Peyer's patch (tissue), 4 donors: Measurements from ENCODE around the gene ANKRD62. TPM values are rescaled to one million over a fixed set of nuclear protein-coding genes. Genes with fewer than 3 reads are reported as not detected.

ENCODE experiments used
- DNase-seq, 3 donors: peaks; one replicate each; pipeline ENCODE4 v3.0.0-alpha.2; 2017 to 2019
- H3K27ac ChIP-seq, 4 donors: fragments of 200-600 bp; sonication (generic); one replicate each; pipeline ENCODE4 v1.5.1; 2016 to 2019
- H3K27me3 ChIP-seq, 2 donors: fragments of 200-600 bp; sonication (generic); one replicate each; pipeline ENCODE4 v1.5.1; 2019
- H3K36me3 ChIP-seq, 3 donors: fragments of 200-600 bp; sonication (generic); one replicate each; pipeline ENCODE4 v1.5.1; 2016 to 2019
- H3K4me1 ChIP-seq, 4 donors: fragments of 200-600 bp; sonication (generic); one replicate each; pipeline ENCODE4 v1.5.1; 2016 to 2019
- H3K4me3 ChIP-seq, 4 donors: fragments of 200-600 bp; sonication (generic); 1 replicate in 3 of 4; 2 replicates in 1 of 4; pipeline ENCODE4 v1.5.1; 2016 to 2019; ENCODE audit warnings: mild to moderate bottlenecking in 1 of 4
- H3K9me3 ChIP-seq, 4 donors: fragments of 200-600 bp; sonication (generic); one replicate each; pipeline ENCODE4 v1.5.1; 2016 to 2019; ENCODE audit warnings: mild to moderate bottlenecking in 1 of 4
- CTCF ChIP-seq, 6 experiments: fragments of 450-650 bp in 4 of 6; fragments of 200-600 bp in 2 of 6; sonication (generic) in 1 of 6; IDR thresholded peaks; one replicate each; pipeline ENCODE4 v1.5.1; 2017 to 2019; ENCODE audit warnings: antibody characterized with exemption in 6 of 6, mild to moderate bottlenecking in 3 of 6, moderate library complexity in 1 of 6
- POLR2A ChIP-seq, 2 donors: fragments of 450-650 bp; IDR thresholded peaks; one replicate each; pipeline ENCODE4 v1.5.1; 2017; ENCODE audit warnings: antibody characterized with exemption in 2 of 2, mild to moderate bottlenecking in 2 of 2, moderate library complexity in 2 of 2
- total RNA-seq, 4 donors: library from RNA; depleted of rRNA; stranded (reverse); fragments of >200 nt; gene quantifications; one replicate each; pipeline ENCODE4 v1.1.0, GENCODE V29; 2016

The ANKRD62 gene
- total RNA-seq, 4 donors from 2014 or later, result not detected

GRCh38 chr18:12056034-12056883, 37.4 kb upstream of the ANKRD62 start:
- H3K27me3 ChIP-seq, result no peaks in the 10 kb centered on the region
- TF ChIP-seq POLR2A (IDR thresholded peaks at IDR 0.05) (no peak), CTCF (IDR thresholded peaks at IDR 0.05) (no peak)
- H3K27ac ChIP-seq, result no peak overlapping the region
- no peaks in the 10 kb centered on the region for H3K9me3 ChIP-seq
- H3K36me3 ChIP-seq, result no peaks in the 10 kb centered on the region
- no peak overlapping the region for H3K4me3 ChIP-seq
- peak in 1 of 3 donors; percentile 39 for DNase-seq
- no peaks in the 10 kb centered on the region for H3K4me1 ChIP-seq

GRCh38 chr18:12056884-12057402, 36.7 kb upstream of the ANKRD62 start:
- H3K4me3 ChIP-seq, result no peak overlapping the region
- H3K4me1 ChIP-seq, result no peaks in the 10 kb centered on the region
- H3K27ac ChIP-seq, result no peak overlapping the region
- TF ChIP-seq POLR2A (IDR thresholded peaks at IDR 0.05) (no peak), CTCF (IDR thresholded peaks at IDR 0.05) (no peak)
- no peak for DNase-seq
- H3K36me3 ChIP-seq, result no peaks in the 10 kb centered on the region
- H3K27me3 ChIP-seq, result no peaks in the 10 kb centered on the region
- H3K9me3 ChIP-seq, result no peaks in the 10 kb centered on the region

- no peak overlapping the region for H3K27ac ChIP-seq
- H3K36me3 ChIP-seq, result no peaks in the 10 kb centered on the region
- no peak for DNase-seq
- no peaks in the 10 kb centered on the region for H3K4me1 ChIP-seq
- H3K4me3 ChIP-seq, result no peak overlapping the region
- no peaks in the 10 kb centered on the region for H3K9me3 ChIP-seq
- TF ChIP-seq CTCF (IDR thresholded peaks at IDR 0.05) (no peak), POLR2A (IDR thresholded peaks at IDR 0.05) (no peak)
- no peaks in the 10 kb centered on the region for H3K27me3 ChIP-seq
Observed at GRCh38 chr18:12057419-12058039, 36.1 kb upstream of the ANKRD62 start.

- no peaks in the 10 kb centered on the region for H3K36me3 ChIP-seq
- no peaks in the 10 kb centered on the region for H3K27me3 ChIP-seq
- TF ChIP-seq POLR2A (IDR thresholded peaks at IDR 0.05) (no peak), CTCF (IDR thresholded peaks at IDR 0.05) (no peak)
- H3K27ac ChIP-seq, result no peak overlapping the region
- H3K4me3 ChIP-seq, result peak overlapping the region in 1 of 4 donors; percentile 9
- no peaks in the 10 kb centered on the region for H3K9me3 ChIP-seq
- no peaks in the 10 kb centered on the region for H3K4me1 ChIP-seq
- peak in 1 of 3 donors; percentile 39 for DNase-seq
Observed at GRCh38 chr18:12059334-12060181, 34.1 kb upstream of the ANKRD62 start.

GRCh38 chr18:12060182-12060870, 33.3 kb upstream of the ANKRD62 start:
- no peak for DNase-seq
- H3K4me1 ChIP-seq, result no peaks in the 10 kb centered on the region

More at GRCh38 chr18:12060182-12060870, 33.3 kb upstream of the ANKRD62 start:
- TF ChIP-seq CTCF (IDR thresholded peaks at IDR 0.05) (no peak), POLR2A (IDR thresholded peaks at IDR 0.05) (no peak)
- Histone ChIP-seq H3K36me3 (no peaks in the 10 kb centered on the region), H3K27me3 (no peaks in the 10 kb centered on the region), H3K4me3 (no peak overlapping the region), H3K9me3 (no peaks in the 10 kb centered on the region), H3K27ac (no peak overlapping the region)
